PC-3 (cell line): ENCODE results near the gene RNASEH2B.

Experiments
- CTCF ChIP-seq: fragments of 300-600 bp; sonication (generic); conservative IDR thresholded peaks from 2 replicates; pipeline ENCODE4 v1.5.1; 2017; ENCODE audit warnings: antibody characterized with exemption, low read depth, mild to moderate bottlenecking, low read length
- EZH2 ChIP-seq: fragments of 300-600 bp; sonication (generic); IDR thresholded peaks from one replicate; pipeline ENCODE4 v1.6.1; 2017; ENCODE audit warnings: antibody characterized with exemption, mild to moderate bottlenecking, low read length; ENCODE audit not compliant: unreplicated experiment

- TF ChIP-seq CTCF (no peak), EZH2 (no peak)
Observed at GRCh38 chr13:50970956-50971355, 61.4 kb downstream of the RNASEH2B start.
